B cell (primary cell): ENCODE results near the gene TMPRSS5. TPM values are rescaled to one million over a fixed set of nuclear protein-coding genes. Genes with fewer than 3 reads are reported as not detected.

ENCODE experiments used
- ATAC-seq: fragments of 200-7000 bp; cut with Tn5 transposase; one replicate; pipeline ENCODE4 v1.10.0; 2021; ENCODE audit warnings: low read depth, mild to moderate bottlenecking, moderate number of reproducible peaks, moderate library complexity
- CTCF ChIA-PET: fragments of 350-600 bp; sonication (Branson Sonifier 250); formaldehyde crosslinking; loops from one replicate; lab custom pipeline; 2021; ENCODE audit warnings: antibody characterized with exemption, inconsistent platforms; lab: Charles Lee
- POLR2A ChIA-PET: fragments of 350-600 bp; sonication (Branson Sonifier 250); formaldehyde crosslinking; loops from one replicate; lab custom pipeline; 2021; ENCODE audit warnings: antibody characterized with exemption; lab: Charles Lee
- DNase-seq: peaks from one replicate; pipeline ENCODE4 v3.0.0; 2013
- H2AFZ ChIP-seq: 2 replicates; pipeline ENCODE4 v1.6.1; 2012; ENCODE audit warnings: mild to moderate bottlenecking, low read depth, low read length; ENCODE audit not compliant: insufficient read depth, poor library complexity, severe bottlenecking
- H3K27ac ChIP-seq, 2 donors: 1 replicate in 1 of 2; 2 replicates in 1 of 2; pipeline ENCODE4 v1.5.1; 2012 to 2013; ENCODE audit warnings: low read length in 2 of 2, mild to moderate bottlenecking in 2 of 2, moderate library complexity in 1 of 2
- H3K27me3 ChIP-seq, 4 experiments: fragments of 200-600 bp in 1 of 4; sonication (generic) in 1 of 4; replicated peaks in 1 of 4; 1 replicate in 2 of 4; 2 replicates in 2 of 4; pipeline versions ENCODE4 v1.6.1 to v1.7.0; 2013 to 2016; ENCODE audit warnings: low read length in 3 of 4, mild to moderate bottlenecking in 2 of 4, mixed read lengths in 1 of 4, moderate library complexity in 1 of 4; ENCODE audit not compliant: insufficient read depth in 4 of 4, control insufficient read depth in 3 of 4; ENCODE audit errors: control extremely low read depth in 1 of 4
- H3K36me3 ChIP-seq, 2 experiments: replicated peaks in 1 of 2; 1 replicate in 1 of 2; 2 replicates in 1 of 2; pipeline versions ENCODE4 v1.6.1 to v1.7.1; 2013; ENCODE audit warnings: low read length in 1 of 2; ENCODE audit not compliant: insufficient read depth in 2 of 2, control insufficient read depth in 1 of 2; ENCODE audit errors: control extremely low read depth in 1 of 2, extremely low read depth in 1 of 2
- H3K4me1 ChIP-seq, 2 donors: fragments of 200-600 bp in 1 of 2; sonication (generic) in 1 of 2; 1 replicate in 1 of 2; 2 replicates in 1 of 2; pipeline versions ENCODE4 v1.5.1 to v1.6.1; 2013 to 2017; ENCODE audit warnings: low read length in 2 of 2; ENCODE audit not compliant: control insufficient read depth in 2 of 2, insufficient read depth in 2 of 2
- H3K4me2 ChIP-seq: replicated peaks from 2 replicates; pipeline ENCODE3; 2012; ENCODE audit warnings: mild to moderate bottlenecking, low read depth, low read length; ENCODE audit not compliant: poor library complexity, severe bottlenecking
- H3K4me3 ChIP-seq, 5 experiments: fragments of 200-600 bp in 1 of 5; sonication (generic) in 1 of 5; 1 replicate in 3 of 5; 2 replicates in 2 of 5; pipeline versions ENCODE4 v1.5.1 to v1.7.0; 2011 to 2016; ENCODE audit warnings: low read length in 4 of 5, mild to moderate bottlenecking in 4 of 5, low read depth in 2 of 5, control low read depth in 1 of 5, moderate library complexity in 1 of 5; ENCODE audit not compliant: insufficient read depth in 1 of 5; ENCODE audit errors: control extremely low read depth in 1 of 5, extremely low read depth in 1 of 5
- H3K79me2 ChIP-seq: fragments of 200-600 bp; sonication (generic); one replicate; pipeline ENCODE4 v1.6.0; 2016; ENCODE audit warnings: low read length; ENCODE audit not compliant: control insufficient read depth, insufficient read depth
- H3K9ac ChIP-seq: fragments of 200-600 bp; sonication (generic); 2 replicates; pipeline ENCODE4 v1.6.1; 2017; ENCODE audit warnings: mild to moderate bottlenecking, low read length, moderate library complexity
- H3K9me3 ChIP-seq, 3 donors: one replicate each; pipeline versions ENCODE4 v1.6.1 to v1.7.1; 2013; ENCODE audit warnings: low read length in 2 of 3; ENCODE audit not compliant: control insufficient read depth in 2 of 3, insufficient read depth in 1 of 3; ENCODE audit errors: control extremely low read depth in 1 of 3
- H4K20me1 ChIP-seq: 2 replicates; pipeline ENCODE4 v1.6.0; 2012; ENCODE audit warnings: mild to moderate bottlenecking, low read length; ENCODE audit not compliant: insufficient read depth, control insufficient read depth, poor library complexity, severe bottlenecking
- H3K27ac Mint-ChIP-seq: one replicate; pipeline ENCODE4 v1.8.0; 2021; ENCODE audit warnings: mixed read lengths
- H3K27me3 Mint-ChIP-seq: one replicate; pipeline ENCODE4 v1.8.0; 2021; ENCODE audit warnings: mixed read lengths
- H3K4me1 Mint-ChIP-seq: one replicate; pipeline ENCODE4 v1.8.0; 2021; ENCODE audit warnings: mixed read lengths
- H3K4me3 Mint-ChIP-seq: one replicate; pipeline ENCODE4 v1.8.0; 2021; ENCODE audit warnings: mixed read lengths
- H3K9me3 Mint-ChIP-seq: one replicate; pipeline ENCODE4 v1.8.0; 2022; ENCODE audit warnings: mixed read lengths; ENCODE audit not compliant: insufficient read depth
- CTCF ChIP-seq: fragments of 200-600 bp; IDR thresholded peaks from one replicate; pipeline ENCODE4 v1.8.0; 2022; ENCODE audit warnings: antibody characterized with exemption, mild to moderate bottlenecking
- EZH2 ChIP-seq: IDR thresholded peaks from 2 replicates; pipeline ENCODE4 v1.6.1; 2012; ENCODE audit warnings: borderline replicate concordance, low read depth, mild to moderate bottlenecking, moderate library complexity, low read length; ENCODE audit not compliant: insufficient read depth, poor library complexity, severe bottlenecking
- WGBS: methylation state at CpG from one replicate; pipeline ENCODE4 v1.1.5; 2013; ENCODE audit warnings: missing lambda C conversion rate; ENCODE audit not compliant: insufficient coverage; 5-methylcytosine and 5-hydroxymethylcytosine counted together
- intact Hi-C: fragments of 100-400 bp; cut with micrococcal nuclease; formaldehyde crosslinking; loops from one replicate; pipeline ENCODE4 v1.10.0; 2022
- polyA minus RNA-seq: library from RNA; depleted of rRNA, polyadenylated mRNA; stranded (reverse); fragments of >200 nt; gene quantifications from 2 replicates; pipeline ENCODE4 v1.2.3, GENCODE V29; 2012
- polyA plus RNA-seq: library from polyadenylated mRNA; depleted of rRNA; stranded (reverse); fragments of >200 nt; gene quantifications from 2 replicates; pipeline ENCODE4 v1.2.3, GENCODE V29; 2012
- total RNA-seq, 2 donors: library from RNA; stranded (reverse); fragments of 120-200 nt in 1 of 2; gene quantifications; 1 replicate in 1 of 2; 2 replicates in 1 of 2; pipeline versions ENCODE4 v1.2.3 to v1.2.4, GENCODE V29; 2013 to 2022

TMPRSS5 gene
- total RNA-seq, result 0.74 and 1.2 TPM in 2 replicates
- 0.28 TPM for total RNA-seq (2013)
- 0.86 and 0.87 TPM in 2 replicates for polyA plus RNA-seq
- 0.64 TPM in 1 of 2 replicates, not detected in the other for polyA minus RNA-seq

- Mint-ChIP-seq H3K4me1 (peaks cover 2% of the 10 kb centered on the region), H3K4me3 (no peak within 1 kb of the TSS), H3K27me3 (no peaks in the 10 kb centered on the region), H3K27ac (no peak within 1 kb of the TSS), H3K9me3 (peaks cover 29% of the 10 kb centered on the region)
- no peaks in the 10 kb centered on the region for H3K4me1 ChIP-seq
- TF ChIP-seq EZH2, result no peak
- intact Hi-C loops, result no loop called here
- H3K27ac ChIP-seq, result no peak within 1 kb of the TSS
- no peak for ATAC-seq
- H3K36me3 ChIP-seq, result no peaks in the 10 kb centered on the region
- no peaks in the 10 kb centered on the region for H4K20me1 ChIP-seq
- H2AFZ ChIP-seq, result no peak within 1 kb of the TSS
- no peak for DNase-seq
- H3K4me2 ChIP-seq, result no peak within 1 kb of the TSS
- POLR2A ChIA-PET, result no interaction called here
- H3K27me3 ChIP-seq, result no peaks in the 10 kb centered on the region
- H3K79me2 ChIP-seq, result no peaks in the 10 kb centered on the region
- no peak within 1 kb of the TSS for H3K9ac ChIP-seq
- no peak within 1 kb of the TSS for H3K4me3 ChIP-seq
- CTCF ChIA-PET, result no interaction called here
- H3K9me3 ChIP-seq, result peaks cover 0 to 14% (median 8%) of the 10 kb centered on the region in 3 donors
- WGBS, result 100% methylated on average over 4 of the region's 7 CpGs
Measured at GRCh38 chr11:113705871-113706655, at the start of gene TMPRSS5. Gene TMPRSS5, minus strand, starts transcription at chr11:113706308. Its CDS starts 84 bp downstream, at chr11:113706224.

GRCh38 chr11:113752932-113753331 lies 46.8 kb upstream of the TMPRSS5 start:
- Mint-ChIP-seq H3K27ac (no peak overlapping the region), H3K27me3 (no peaks in the 10 kb centered on the region), H3K9me3 (no peaks in the 10 kb centered on the region), H3K4me1 (no peaks in the 10 kb centered on the region), H3K4me3 (no peak overlapping the region)
- no peak for TF ChIP-seq CTCF
- no peak for TF ChIP-seq EZH2
- H3K79me2 ChIP-seq, result no peaks in the 10 kb centered on the region
- no peak for DNase-seq
- H3K9me3 ChIP-seq, result no peaks in the 10 kb centered on the region
- H3K4me1 ChIP-seq, result no peaks in the 10 kb centered on the region
- H3K4me3 ChIP-seq, result no peak overlapping the region
- no peak overlapping the region for H3K4me2 ChIP-seq
- H4K20me1 ChIP-seq, result no peaks in the 10 kb centered on the region
- ChIA-PET CTCF (interaction anchor here (1.0 kb wide), 1 partner anchor 9 kb away, joined by 3 read pairs; no protein-coding TSS in a partner anchor), POLR2A (no interaction called here)
- WGBS, result no CpG with 5 or more reads among the region's 3 CpGs
- no peak overlapping the region for H3K27ac ChIP-seq
- H3K9ac ChIP-seq, result no peak overlapping the region
- no peaks in the 10 kb centered on the region for H3K27me3 ChIP-seq
- peaks cover 9 to 25% of the 10 kb centered on the region in 2 experiments for H3K36me3 ChIP-seq
- no peak overlapping the region for H2AFZ ChIP-seq
- intact Hi-C loops, result no loop called here
- ATAC-seq, result no peak
